ENCODE data around the gene PGLYRP4.

- TF ChIP-seq CTCF (IDR thresholded peaks at IDR 0.05) (no peak), POLR2A (IDR thresholded peaks at IDR 0.05) (no peak)
These were observed 17.6 kb upstream of the PGLYRP4 start for GRCh38 chr1:153366261-153366660.

All from right lobe of liver (tissue), 4 donors.